Midbrain (tissue), 1 donor: ENCODE results near the gene FN1.
"Not testable (repeated sequence)": the region's sequence is repeated elsewhere in the genome, so short reads cannot be mapped to it uniquely, and the experiment has no call there.

Source experiments
- DNase-seq: peaks from one replicate; lab custom pipeline; 2025; lab: John Stamatoyannopoulos, UW

FN1 gene

DNA sequence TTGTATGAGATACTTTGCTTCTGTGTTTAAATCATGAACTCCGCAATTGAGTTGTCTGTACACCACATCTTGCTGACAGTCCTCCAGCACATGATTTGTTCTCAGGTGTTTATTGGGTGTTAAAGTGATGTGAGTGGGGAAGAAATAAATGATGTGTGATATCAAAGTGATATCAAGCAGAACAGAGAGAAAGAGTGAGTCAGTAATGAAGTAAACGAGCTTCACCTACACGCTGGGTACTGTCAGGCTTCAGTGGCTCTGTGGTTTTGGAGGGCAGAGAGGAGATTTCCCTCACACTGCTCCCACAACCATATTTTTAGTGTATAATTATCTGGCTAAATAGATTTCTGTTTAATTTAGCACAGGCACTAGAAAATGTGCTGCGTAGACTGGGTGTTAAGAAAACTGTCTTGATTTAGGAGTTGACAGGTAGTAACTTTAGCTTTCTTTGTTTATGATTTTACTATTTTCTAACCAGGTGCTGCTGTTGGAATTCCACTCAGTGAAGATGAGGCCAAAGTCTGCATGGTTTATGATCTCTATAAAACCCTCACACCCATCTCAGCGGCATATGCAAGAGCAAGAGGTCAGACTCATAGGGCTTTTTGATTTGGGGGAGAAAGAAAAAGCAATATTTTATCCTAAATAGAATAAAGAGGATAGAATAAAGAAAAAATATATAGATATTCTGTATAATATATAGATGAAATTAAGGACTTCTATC, 102.8 kb downstream of the FN1 start:
- DNase-seq, result no peak

DNA sequence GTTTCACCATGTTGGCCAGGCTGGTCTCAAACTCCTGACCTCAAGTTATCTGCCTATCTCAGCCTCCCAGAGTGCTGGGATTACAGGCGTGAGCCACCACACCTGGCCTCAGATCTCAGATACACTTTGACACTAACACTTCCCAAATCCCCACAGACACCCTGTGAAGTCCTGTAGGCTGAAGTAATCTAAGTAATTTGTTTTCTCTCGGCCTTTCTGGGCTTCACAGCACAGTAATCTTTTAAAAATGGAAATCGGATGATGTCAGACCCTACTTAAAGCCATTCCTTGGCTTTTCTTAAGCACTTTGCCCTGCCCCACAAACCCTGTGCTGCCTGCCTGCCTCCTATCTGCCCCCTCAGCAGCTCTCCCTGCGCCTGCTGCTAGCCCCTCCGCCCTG, 107.8 kb downstream of the FN1 start:
- no peak for DNase-seq

DNA sequence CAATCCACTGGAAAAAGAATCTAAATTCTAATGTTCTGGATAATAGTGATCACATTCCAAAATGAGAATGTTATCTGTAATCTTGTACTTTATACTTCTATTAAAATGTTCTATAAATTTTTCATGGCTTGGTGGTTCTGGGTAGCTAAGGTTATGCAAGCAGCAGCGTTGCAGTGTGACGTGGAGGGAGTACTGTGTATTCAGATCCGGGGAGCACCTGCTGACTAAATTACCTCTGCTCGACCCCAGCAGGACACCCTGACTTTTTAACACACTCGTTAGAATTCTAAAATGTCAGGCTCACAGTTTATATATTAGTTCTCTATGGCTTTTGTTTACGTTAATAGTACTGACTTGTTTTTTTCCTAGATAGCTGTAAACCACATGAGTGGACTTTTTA, 111.1 kb downstream of the FN1 start:
- DNase-seq, result no peak

DNA sequence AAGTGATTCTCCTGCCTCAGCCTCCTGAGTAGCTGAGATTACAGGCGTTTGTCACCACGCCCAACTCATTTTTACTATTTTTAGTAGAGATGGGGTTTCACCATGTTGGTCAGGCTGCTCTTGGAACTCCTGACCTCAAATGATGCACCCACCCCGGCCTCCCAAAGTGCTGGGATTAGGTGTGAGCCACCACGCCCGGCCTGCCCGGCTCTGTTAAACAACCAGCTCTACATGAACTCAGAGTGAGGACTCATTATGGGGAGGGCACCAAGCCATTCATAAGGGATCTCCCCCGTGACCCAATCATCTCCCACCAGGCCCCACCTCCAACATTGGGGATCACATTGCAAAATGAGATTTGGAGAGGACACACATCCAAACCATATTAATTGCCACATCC, 115.2 kb downstream of the FN1 start:
- DNase-seq, result no peak

DNA sequence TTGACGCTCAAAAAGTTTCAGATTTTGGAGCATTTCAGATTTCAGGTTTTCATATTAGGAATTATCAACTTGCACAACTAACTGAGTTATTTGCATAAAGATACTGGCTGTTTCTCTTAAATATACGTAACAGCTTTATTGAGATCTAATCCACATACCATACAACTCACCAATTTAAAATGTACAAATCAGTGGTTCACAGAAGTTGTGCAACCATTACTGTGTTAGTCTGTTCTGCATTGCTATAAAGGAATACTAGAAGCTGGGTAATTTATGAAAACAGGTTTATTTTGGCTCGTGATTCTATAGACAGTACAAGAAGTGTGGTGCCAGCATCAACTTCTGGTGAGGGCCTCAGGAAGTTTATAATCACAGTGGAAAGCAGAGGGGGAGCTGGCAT, 115.8 kb downstream of the FN1 start:
- no peak for DNase-seq

DNA sequence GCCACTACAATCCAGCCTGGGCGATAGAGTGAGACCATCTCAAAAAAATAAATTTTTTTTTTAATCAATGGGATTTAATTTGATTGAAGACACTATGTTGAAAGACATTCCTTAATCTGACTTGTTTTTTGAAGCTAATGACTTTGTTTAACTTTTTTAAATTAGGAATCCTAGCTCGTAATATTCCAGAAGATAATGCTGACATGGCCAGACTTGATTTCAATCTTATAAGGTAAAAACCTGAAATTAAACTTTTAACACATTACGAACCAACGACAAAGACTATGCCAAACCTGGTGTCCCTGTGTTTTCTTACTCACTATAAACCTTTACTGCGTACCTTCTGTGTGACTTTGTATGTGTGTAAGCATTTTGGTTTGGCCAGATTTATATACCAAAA, 116.4 kb downstream of the FN1 start:
- no peak for DNase-seq

DNA sequence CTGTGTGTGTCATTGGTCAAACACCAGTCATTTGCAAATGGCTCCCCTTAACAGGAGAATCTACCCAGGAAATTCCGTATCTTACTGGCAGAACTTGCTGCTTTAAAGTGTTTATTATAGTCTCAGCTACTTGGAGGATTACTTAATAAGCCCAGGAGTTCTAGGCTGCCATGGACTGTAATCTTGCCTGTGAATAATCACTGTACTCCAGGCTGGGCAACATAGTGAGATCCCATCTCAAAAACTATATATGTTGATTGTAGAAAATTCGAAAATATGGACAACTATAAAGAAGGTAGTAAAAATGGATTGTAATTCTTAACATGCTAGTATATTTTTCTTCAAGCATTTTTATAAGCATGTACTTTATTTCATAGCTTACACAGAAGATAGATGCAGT, 119.5 kb downstream of the FN1 start:
- no peak for DNase-seq

DNA sequence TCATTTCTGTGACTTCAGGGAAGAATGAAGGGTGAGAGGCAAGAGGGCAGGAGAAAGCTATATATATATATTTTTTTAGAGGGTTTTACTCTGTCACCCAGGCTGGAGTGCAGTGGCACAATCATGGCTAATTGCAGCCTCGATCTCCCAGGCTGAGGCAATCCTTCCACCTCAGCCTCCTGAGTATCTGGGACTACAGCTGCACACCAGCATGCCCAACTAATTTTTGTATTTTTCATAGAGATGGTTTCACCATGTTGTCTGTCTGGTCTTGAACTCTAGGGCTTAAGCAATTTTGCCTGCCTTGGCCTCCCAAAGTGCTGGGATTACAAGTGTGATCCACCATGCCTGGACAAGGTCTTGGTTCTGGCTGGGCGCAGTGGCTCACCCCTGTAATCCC, 120.6 kb downstream of the FN1 start:
- DNase-seq, result no peak

DNA sequence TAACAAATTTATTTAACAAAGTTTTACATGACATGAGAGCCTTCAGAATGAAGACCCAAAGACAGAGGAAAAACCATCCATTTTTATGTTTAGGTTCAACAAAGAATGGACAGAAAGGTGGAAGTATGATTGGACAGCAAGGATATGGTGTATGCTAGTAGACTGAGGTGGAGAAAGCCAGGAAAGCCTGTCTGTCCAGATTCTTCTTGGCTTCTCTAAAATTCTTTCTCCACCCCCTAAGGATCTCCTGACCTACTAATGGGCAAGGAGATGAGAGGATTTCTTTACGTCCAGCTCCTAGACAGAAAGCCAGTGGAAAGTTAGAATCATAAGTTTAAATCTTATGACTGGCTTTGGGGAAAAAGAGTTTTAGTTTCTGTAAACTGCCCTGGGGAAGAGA, 121.0 kb downstream of the FN1 start:
- DNase-seq, result no peak

DNA sequence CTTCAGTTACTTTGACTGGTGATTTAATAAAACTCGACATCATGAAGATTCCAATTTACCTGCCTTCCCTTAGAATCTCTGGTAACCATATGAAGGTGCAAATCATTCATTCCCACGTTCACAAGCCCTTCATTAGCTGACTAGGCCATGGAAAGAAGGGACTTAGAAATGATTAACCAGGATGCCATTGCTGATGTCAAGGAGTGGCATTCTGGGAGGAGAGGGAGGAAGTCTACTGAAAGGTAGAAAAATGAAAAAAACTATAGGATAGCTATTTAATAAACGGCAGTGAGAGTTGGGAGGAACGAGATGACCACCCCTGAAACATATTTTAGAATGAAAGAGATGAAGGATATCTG, 122.6 kb downstream of the FN1 start:
- DNase-seq, result no peak

DNA sequence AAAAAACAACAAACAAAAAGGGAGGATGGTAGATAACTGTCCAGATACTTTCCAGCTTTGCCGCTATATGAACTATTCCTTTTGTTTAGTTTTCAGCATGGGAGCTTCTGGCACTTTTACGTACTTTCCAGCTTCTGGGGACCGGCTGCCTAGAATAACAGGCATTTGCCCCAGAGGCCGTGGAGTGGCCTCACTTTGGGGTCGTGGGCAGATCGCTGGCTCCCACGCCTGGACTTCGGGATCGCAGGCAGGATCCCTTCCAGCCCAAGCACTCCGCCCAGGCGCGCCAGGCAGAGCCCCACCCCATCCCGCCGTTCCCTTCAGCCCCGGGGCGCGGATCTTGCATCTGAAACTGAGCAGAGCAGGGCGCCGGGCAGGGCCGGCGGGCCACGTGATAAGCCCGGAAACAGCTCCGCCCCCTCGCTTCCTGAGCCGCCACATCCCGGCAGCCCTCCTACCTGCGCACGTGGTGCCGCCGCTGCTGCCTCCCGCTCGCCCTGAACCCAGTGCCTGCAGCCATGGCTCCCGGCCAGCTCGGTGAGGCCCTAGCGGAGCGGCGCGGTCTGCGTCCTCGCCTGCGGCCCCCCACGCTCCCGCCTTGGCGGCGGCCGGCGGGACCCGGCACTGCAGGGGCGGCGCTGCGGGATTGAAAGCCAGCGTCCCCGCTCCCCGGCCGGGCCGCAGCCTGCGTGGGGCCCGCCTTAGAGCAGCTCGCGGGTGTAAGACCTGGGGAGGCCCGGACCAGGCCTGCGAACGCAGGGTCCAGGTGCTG, 124.1 kb downstream of the FN1 start, which contains the start of gene ATIC:
TSS of gene ATIC (plus strand) at position 435 of the 772 bp plus-strand sequence. CDS start at position 519, 84 bp downstream.
- peak; percentile 91 for DNase-seq

DNA sequence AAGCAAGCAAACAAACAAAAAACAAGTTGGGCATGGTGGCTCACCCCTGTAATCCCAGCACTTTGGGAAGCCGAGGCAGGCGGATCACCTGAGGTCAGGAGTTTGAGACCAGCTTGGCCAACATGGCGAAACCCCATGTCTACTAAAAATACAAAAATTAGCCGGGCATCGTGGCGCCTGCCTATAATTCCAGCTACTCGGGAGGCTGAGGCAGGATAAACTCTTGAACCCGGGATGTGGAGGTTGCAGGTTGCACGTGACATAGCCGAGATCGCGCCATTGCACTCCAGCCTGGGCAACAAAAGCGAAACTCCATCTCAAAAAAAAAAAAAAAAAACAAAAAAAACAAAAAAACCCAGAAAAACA, 124.6 kb downstream of the FN1 start:
- not testable (repeated sequence) for DNase-seq
